HG03378 (cell line): ENCODE data around the gene FRMD7.
"Not testable (repeated sequence)": the region's sequence is repeated elsewhere in the genome, so short reads cannot be mapped to it uniquely, and the experiment has no call there.

Source experiments
- ATAC-seq: cut with Tn5 transposase; IDR thresholded peaks from one replicate; pipeline ENCODE4 v1.9.1; 2021; ENCODE audit warnings: mild to moderate bottlenecking, moderate library complexity; ENCODE audit not compliant: unreplicated experiment

FRMD7 gene

GRCh38 chrX:132127743-132128142 is at the start of gene FRMD7:
TSS of gene FRMD7 (minus strand) at chrX:132128020. CDS start at chrX:132127844, 176 bp downstream.
- no peak for ATAC-seq

- ATAC-seq, result no peak
These were observed 45.8 kb upstream of the FRMD7 start for GRCh38 chrX:132173647-132174046.

GRCh38 chrX:132171881-132172280 is 44.1 kb upstream of the FRMD7 start:
- no peak for ATAC-seq

- no peak for ATAC-seq
These were observed 43.7 kb upstream of the FRMD7 start for GRCh38 chrX:132171478-132171877.

- ATAC-seq, result no peak
These were observed 41.7 kb upstream of the FRMD7 start for GRCh38 chrX:132169554-132169953.

- no peak for ATAC-seq
These were observed 37.8 kb upstream of the FRMD7 start for GRCh38 chrX:132165651-132166050.

GRCh38 chrX:132165005-132165404 is 37.2 kb upstream of the FRMD7 start:
- ATAC-seq, result no peak

- not testable (repeated sequence) for ATAC-seq
These were observed 35.3 kb upstream of the FRMD7 start for GRCh38 chrX:132163094-132163493.

GRCh38 chrX:132153166-132153565 is 25.3 kb upstream of the FRMD7 start:
- ATAC-seq, result no peak

GRCh38 chrX:132146456-132146855 is 18.6 kb upstream of the FRMD7 start:
- no peak for ATAC-seq

- ATAC-seq, result no peak
These were observed 16.2 kb upstream of the FRMD7 start for GRCh38 chrX:132144061-132144460.

GRCh38 chrX:132125906-132126305 is 1.9 kb downstream of the FRMD7 start:
- ATAC-seq, result no peak

GRCh38 chrX:132120913-132121312 is 6.9 kb downstream of the FRMD7 start:
- ATAC-seq, result no peak

GRCh38 chrX:132119821-132120515 is 7.9 kb downstream of the FRMD7 start:
- ATAC-seq, result no peak

GRCh38 chrX:132119283-132119682 is 8.5 kb downstream of the FRMD7 start:
- no peak for ATAC-seq

- ATAC-seq, result no peak
These were observed 9.5 kb downstream of the FRMD7 start for GRCh38 chrX:132118358-132118757.

GRCh38 chrX:132115792-132116191 is 12.0 kb downstream of the FRMD7 start:
- no peak for ATAC-seq

- no peak for ATAC-seq
These were observed 13.2 kb downstream of the FRMD7 start for GRCh38 chrX:132114607-132115006.

GRCh38 chrX:132107291-132107690 is 20.5 kb downstream of the FRMD7 start:
- ATAC-seq, result no peak

- ATAC-seq, result no peak
These were observed 26.0 kb downstream of the FRMD7 start for GRCh38 chrX:132101799-132102198.

GRCh38 chrX:132101206-132101605 is 26.6 kb downstream of the FRMD7 start:
- no peak for ATAC-seq

- not testable (repeated sequence) for ATAC-seq
These were observed 29.1 kb downstream of the FRMD7 start for GRCh38 chrX:132098704-132099103.

- no peak for ATAC-seq
These were observed 33.7 kb downstream of the FRMD7 start for GRCh38 chrX:132094164-132094563.
